ENCODE measurements around the gene OR2AT4. TPM values are rescaled to one million over a fixed set of nuclear protein-coding genes. Genes with fewer than 3 reads are reported as not detected.
"Not testable (repeated sequence)": the region's sequence is repeated elsewhere in the genome, so short reads cannot be mapped to it uniquely, and the experiment has no call there.

The OR2AT4 gene
- total and polyA plus RNA-seq, 2 experiments from 2014 or later, result 0.07 TPM; not detected in 1

DNA sequence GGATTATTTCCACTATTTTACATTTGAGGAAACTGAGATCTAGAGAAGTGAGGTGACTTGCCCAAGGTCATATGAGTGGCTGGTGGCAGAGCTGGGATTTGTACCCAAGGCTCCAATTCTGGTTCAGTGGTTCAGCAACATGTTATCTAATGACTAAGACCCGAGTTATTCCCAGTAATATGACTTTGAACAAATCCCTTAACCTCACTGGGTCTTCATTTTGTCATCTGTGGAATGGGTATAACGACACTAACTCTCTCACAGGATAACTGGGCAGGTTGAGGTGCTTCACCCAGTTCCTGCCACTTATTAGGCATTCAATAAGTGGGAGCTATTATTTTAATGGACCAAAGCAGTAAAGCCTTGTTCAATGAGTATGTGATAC, 489 bp upstream of the OR2AT4 start:
- Histone ChIP-seq H4K20me1 (ENCODE audit: insufficient read depth, poor library complexity, severe bottlenecking) (no peaks in the 10 kb centered on the region), H3K36me3 (replicated peaks; ENCODE audit: insufficient read depth, low read depth) (no peaks in the 10 kb centered on the region), H3K4me1 (ENCODE audit: insufficient read depth) (no peaks in the 10 kb centered on the region), H3K79me2 (no peaks in the 10 kb centered on the region), H3K4me3 (no peak overlapping the region), H3K27ac (no peak overlapping the region), H3K9me2 (replicated peaks; ENCODE audit: insufficient read depth) (no peaks in the 10 kb centered on the region), H2AFZ (no peak overlapping the region), H3K4me2 (no peak overlapping the region), H3K9me3 (ENCODE audit: low read depth) (no peaks in the 10 kb centered on the region), H3K27me3 (peaks cover 7% of the 10 kb centered on the region)
- no peak for DNase-seq (ENCODE audit: low spot score)
- no peak for TF ChIP-seq EZH2 (IDR thresholded peaks at IDR 0.05; ENCODE audit: borderline replicate concordance)
- TF ChIP-seq, protein P1, sequence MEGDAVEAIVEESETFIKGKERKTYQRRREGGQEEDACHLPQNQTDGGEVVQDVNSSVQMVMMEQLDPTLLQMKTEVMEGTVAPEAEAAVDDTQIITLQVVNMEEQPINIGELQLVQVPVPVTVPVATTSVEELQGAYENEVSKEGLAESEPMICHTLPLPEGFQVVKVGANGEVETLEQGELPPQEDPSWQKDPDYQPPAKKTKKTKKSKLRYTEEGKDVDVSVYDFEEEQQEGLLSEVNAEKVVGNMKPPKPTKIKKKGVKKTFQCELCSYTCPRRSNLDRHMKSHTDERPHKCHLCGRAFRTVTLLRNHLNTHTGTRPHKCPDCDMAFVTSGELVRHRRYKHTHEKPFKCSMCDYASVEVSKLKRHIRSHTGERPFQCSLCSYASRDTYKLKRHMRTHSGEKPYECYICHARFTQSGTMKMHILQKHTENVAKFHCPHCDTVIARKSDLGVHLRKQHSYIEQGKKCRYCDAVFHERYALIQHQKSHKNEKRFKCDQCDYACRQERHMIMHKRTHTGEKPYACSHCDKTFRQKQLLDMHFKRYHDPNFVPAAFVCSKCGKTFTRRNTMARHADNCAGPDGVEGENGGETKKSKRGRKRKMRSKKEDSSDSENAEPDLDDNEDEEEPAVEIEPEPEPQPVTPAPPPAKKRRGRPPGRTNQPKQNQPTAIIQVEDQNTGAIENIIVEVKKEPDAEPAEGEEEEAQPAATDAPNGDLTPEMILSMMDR (IDR thresholded peaks at IDR 0.05; ENCODE audit: poor library complexity), result no peak
- TF ChIP-seq EZH2phosphoT487 (IDR thresholded peaks at IDR 0.05; ENCODE audit: low read depth, severe bottlenecking, unreplicated experiment), result no peak
- 78% methylated on average over 2 of the region's 2 CpGs for WGBS (ENCODE audit: low lambda C conversion rate, missing lambda C conversion rate)

DNA sequence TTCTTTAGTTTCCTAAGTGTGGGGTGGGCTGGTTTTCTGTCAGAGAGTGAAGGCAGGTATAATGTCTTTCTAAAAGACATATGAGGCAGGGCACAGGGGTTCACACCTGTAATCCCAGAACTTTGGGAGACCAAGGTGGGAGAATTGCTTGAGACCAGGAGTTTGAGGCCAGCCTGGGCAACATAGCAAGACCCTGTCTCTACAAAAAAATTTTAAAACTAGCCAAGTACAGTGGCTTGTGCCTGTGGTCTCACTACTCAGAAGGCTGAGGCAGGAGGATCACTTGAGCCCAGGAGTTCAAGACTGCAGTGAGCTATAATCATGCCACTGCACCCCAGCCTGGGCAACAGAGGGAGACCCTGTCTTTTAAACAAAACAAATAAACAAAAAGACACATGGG, 2.3 kb downstream of the OR2AT4 start:
- DNase-seq (ENCODE audit: low spot score); H3K27ac ChIP-seq; H3K4me2 ChIP-seq; H4K20me1 ChIP-seq (ENCODE audit: insufficient read depth, poor library complexity, severe bottlenecking); H3K27me3 ChIP-seq; H3K79me2 ChIP-seq; H3K4me1 ChIP-seq (ENCODE audit: insufficient read depth); H3K9me3 ChIP-seq (ENCODE audit: low read depth); H2AFZ ChIP-seq; H3K4me3 ChIP-seq; H3K36me3 ChIP-seq (replicated peaks; ENCODE audit: insufficient read depth, low read depth); H3K9me2 ChIP-seq (replicated peaks; ENCODE audit: insufficient read depth): not testable (repeated sequence)

DNA sequence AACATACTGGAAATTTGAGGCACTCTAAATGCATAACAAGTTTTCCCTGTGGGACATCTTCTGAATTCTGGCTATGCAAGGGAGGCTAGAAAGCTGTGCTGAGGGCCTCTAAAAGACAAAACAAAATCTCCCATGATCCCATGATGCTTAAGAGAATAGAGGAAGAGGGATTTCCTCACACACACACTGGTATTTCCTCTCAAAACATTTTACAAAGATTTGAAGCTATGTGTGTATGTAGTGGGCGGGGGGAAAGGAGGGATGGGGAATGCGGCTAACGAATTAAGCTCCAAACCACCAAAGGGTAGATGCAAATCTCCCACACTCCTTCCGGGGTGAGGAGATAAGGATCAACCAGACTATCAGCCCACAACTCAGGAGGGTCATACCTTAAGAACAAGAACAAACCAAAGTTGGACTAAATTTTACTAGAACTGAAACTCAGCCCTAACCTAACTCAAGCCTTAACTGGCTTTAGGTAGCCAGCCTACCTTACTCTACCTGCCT, 6.0 kb downstream of the OR2AT4 start:
- WGBS (ENCODE audit: low lambda C conversion rate, missing lambda C conversion rate), result 91% methylated on average over 4 of the region's 4 CpGs
- no peaks in the 10 kb centered on the region for H4K20me1 ChIP-seq (ENCODE audit: insufficient read depth, poor library complexity, severe bottlenecking)
- H3K36me3 ChIP-seq (replicated peaks; ENCODE audit: insufficient read depth, low read depth), result no peaks in the 10 kb centered on the region
- no peaks in the 10 kb centered on the region for H3K4me1 ChIP-seq (ENCODE audit: insufficient read depth)
- peaks cover 3% of the 10 kb centered on the region for H3K9me3 ChIP-seq (ENCODE audit: low read depth)
- H3K27me3 ChIP-seq, result peaks cover 5% of the 10 kb centered on the region
- no peak overlapping the region for H2AFZ ChIP-seq
- H3K9me2 ChIP-seq (replicated peaks; ENCODE audit: insufficient read depth), result no peaks in the 10 kb centered on the region
- no peak overlapping the region for H3K4me3 ChIP-seq
- no peaks in the 10 kb centered on the region for H3K79me2 ChIP-seq
- H3K4me2 ChIP-seq, result no peak overlapping the region
- no peak overlapping the region for H3K27ac ChIP-seq
- TF ChIP-seq EZH2 (IDR thresholded peaks at IDR 0.05; ENCODE audit: borderline replicate concordance) (no peak), EZH2phosphoT487 (IDR thresholded peaks at IDR 0.05; ENCODE audit: low read depth, severe bottlenecking, unreplicated experiment) (no peak)
- TF ChIP-seq, protein P1 (IDR thresholded peaks at IDR 0.05; ENCODE audit: poor library complexity), result no peak
- DNase-seq (ENCODE audit: low spot score), result no peak

DNA sequence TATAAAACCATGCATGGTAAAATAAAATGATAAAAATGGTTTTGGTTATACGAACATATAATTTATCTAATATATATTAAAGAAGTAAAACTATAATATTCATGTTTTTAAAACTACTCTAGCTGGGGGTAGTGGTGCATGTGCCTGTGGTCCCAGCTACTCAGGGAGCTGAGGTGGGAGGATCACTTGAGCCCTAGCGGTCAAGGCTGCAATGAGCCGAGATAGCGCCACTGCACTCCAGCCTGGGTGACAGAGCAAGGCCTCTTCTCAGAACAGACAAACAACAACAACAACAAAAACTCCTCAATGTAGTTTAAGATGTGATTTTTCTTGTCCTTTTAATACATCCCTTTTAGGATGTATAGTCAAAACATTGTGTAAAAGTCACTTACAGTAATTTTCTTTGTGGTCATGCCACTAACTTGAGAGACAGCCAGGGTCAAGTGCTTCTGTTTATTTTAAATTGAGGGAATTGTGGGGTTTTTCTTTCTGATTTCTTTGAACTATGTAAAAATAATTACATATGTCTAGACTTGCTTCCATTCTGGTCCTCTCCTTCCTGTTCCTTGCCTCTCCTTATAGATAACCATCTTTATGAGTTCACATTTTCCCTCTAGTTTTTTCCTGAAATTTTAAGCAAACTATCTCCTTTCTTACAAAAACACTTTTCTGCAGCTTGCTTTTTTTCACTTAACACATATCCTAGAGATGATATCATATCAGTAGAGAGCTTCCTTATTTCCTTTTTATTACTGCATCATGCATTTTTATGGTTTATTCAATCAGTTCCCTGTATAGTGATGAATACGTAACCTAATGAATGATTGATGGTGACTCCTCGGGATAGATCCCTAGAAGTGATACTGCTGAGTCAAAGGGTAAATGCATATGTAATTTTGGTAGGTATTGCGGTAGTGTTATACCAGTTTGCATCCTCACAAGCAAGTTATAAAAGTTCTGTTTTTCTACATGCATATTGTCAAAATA, 9.1 kb downstream of the OR2AT4 start:
- Histone ChIP-seq H3K36me3 (replicated peaks; ENCODE audit: insufficient read depth, low read depth) (no peaks in the 10 kb centered on the region), H3K27ac (no peak overlapping the region), H3K4me2 (no peak overlapping the region), H2AFZ (no peak overlapping the region), H3K4me3 (no peak overlapping the region), H4K20me1 (ENCODE audit: insufficient read depth, poor library complexity, severe bottlenecking) (no peaks in the 10 kb centered on the region), H3K9me2 (replicated peaks; ENCODE audit: insufficient read depth) (no peaks in the 10 kb centered on the region), H3K4me1 (ENCODE audit: insufficient read depth) (no peaks in the 10 kb centered on the region), H3K79me2 (no peaks in the 10 kb centered on the region), H3K27me3 (peaks cover 3% of the 10 kb centered on the region), H3K9me3 (ENCODE audit: low read depth) (peaks cover 3% of the 10 kb centered on the region)
- no peak for DNase-seq (ENCODE audit: low spot score)
- TF ChIP-seq EZH2phosphoT487 (IDR thresholded peaks at IDR 0.05; ENCODE audit: low read depth, severe bottlenecking, unreplicated experiment) (no peak), EZH2 (IDR thresholded peaks at IDR 0.05; ENCODE audit: borderline replicate concordance) (no peak)
- TF ChIP-seq, protein P1 (IDR thresholded peaks at IDR 0.05; ENCODE audit: poor library complexity), result no peak
- WGBS (ENCODE audit: low lambda C conversion rate, missing lambda C conversion rate), result 82% methylated on average over 7 of the region's 7 CpGs
